SHP77 (cell line): ENCODE data around the gene TADA2A.

Experiments used
- DNase-seq, 2 experiments: peaks; one replicate each; lab custom pipeline; 2025; lab: John Stamatoyannopoulos, UW

Gene TADA2A

GRCh38 chr17:37461668-37462067, 55.0 kb downstream of the TADA2A start:
- DNase-seq = no peak

DNA sequence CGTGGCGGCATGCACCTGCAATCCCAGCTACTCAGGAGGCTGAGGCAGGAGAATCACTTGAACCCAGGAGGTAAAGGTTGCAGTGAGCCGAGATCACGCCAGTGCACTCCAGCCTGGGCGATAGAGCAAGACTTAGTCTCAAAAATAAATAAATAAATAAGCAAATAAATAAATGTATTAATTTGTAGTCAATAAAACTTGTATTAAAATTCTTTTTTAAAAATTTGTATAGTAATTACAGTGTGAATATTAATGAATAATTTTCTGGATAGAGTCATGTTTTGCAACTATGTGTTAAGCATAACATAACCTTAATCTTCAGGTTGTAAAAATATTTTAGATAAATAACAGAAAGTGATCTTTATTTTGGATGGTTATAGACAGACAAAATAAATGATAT, 55.8 kb downstream of the TADA2A start:
- DNase-seq = no peak

DNA sequence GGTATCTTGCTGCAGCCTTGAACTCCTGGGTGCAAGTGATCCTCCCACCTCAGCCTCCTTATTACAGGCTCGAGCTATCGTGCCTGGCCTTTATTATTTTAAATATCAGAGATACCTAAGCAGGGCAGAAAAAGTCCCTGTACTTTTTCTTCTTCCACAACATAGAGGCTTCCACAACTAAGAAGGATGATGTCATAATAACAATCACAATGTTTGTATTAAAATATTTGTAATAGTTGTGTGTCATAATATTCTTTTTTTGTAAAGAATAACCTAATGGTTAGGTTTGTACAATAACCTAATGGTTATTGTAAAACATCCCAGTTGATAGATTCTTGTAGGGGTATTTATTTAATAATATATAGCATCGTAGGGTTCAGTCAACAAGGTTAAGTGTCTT, 56.4 kb downstream of the TADA2A start:
- DNase-seq = no peak

DNA sequence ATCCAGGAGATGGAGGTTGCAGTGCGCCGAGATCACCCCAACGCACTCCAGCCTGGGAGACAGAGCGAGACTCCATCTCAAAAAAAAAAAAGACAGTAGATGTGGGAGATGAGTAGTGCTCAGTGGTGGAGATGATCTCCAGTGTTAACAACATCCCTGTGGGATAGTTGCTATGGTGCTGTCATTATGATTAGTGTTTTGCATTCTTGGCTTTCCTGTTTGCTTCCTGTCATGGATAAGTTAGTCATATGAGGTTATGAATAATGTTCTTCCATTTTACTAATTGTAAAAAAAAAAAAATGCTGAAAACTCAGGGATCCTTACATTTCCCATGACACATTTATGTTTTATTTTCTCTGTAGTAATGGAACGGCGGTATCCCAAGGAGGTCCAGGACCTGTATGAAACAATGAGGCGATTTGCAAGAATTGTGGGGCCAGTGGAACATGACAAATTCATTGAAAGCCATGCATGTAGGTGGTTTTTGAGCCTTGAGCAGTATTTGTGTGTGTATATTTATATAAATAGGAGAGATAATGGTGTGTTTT, 58.5 kb downstream of the TADA2A start:
- DNase-seq = no peak

- DNase-seq = no peak
Observed at GRCh38 chr17:37466471-37466870, 59.8 kb downstream of the TADA2A start.

DNA sequence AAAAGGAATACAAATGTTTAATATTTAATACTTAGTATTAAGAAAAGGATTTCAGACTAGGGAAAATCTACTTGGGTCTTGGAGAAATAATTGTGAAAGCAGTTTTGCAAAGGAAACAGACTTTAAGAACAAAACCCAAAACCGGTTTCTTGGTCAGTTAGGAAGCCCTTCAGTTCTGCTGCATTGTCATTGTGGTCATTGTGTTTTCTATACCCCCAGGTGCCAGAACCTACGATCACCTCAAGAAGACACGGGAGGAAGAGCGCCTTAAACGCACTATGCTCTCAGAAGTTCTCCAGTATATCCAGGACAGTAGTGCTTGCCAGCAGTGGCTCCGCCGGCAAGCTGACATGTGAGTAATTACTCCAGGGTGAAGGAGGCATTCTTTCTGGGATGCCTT, 63.5 kb downstream of the TADA2A start:
- DNase-seq = no peak

DNA sequence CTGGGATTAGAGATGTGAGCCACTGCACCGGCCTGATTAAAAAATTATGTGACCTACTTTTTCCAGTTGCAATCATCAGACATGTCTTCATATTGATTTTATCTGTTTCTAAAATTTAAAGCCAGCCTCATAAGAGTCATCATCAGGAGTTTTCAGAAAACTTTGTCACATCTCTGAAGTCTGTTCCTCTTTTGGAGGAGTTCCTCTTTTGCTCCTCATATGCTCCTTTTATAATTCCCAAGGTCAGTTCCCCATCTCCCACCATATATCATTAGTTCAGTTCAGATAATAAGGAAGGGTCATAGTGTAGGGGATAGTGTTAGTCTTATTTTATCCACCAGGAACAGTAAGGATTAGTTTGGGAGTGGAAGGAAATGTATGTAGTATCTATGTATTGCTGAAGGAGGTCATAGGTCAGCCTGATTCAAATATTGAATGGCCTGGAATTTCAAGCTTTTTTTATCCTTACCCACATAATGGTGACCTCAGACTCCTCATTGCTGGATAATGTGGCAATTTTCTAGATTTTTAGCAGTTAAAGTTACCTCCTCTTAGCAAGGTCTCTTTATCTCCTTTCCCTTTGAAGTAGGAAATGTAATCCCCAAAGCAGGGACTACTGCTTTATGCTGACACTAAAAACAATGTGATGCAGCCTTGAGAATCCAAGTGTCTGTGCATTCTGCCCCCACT, 69.2 kb downstream of the TADA2A start:
- no peak for DNase-seq

GRCh38 chr17:37476431-37477120, 69.9 kb downstream of the TADA2A start:
- DNase-seq = no peak

DNA sequence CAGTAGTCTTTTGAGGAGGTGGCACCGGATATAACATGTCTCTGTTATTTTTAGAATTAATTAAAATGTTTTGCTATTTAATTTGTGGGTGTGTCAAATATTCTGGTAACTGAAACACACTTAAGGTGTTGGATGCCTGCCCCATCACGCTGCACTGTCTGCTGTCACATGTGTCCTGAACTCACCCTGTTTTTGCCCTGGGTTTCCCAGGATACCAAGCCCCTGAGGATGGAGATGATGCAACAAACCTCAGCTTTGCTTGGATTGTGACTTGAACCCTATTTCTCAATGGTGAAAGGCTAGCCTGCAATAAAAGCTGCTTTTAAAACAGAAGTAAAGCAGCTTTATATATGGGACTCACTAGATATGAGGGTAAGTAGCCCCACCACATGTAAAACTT, 71.5 kb downstream of the TADA2A start:
- DNase-seq = no peak

DNA sequence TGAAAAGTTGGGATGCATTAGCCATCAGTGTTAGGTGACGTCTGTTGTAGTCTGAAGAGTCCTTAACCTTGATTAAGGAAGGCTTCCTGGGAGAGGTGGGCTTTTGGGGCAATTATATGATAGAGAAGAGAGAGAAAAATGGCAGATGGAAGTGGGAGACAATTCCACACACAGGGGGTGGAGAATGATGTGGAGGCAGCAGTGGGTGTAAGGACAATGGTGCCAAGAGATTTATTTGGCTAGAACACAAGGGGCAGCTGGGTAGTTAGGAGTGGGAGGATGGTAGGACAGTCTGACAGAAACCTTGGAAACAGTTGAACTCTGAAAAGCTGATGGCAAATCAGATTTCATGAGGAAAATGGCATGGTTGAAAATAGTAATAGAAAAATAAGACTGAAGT, 72.3 kb downstream of the TADA2A start:
- DNase-seq = no peak

DNA sequence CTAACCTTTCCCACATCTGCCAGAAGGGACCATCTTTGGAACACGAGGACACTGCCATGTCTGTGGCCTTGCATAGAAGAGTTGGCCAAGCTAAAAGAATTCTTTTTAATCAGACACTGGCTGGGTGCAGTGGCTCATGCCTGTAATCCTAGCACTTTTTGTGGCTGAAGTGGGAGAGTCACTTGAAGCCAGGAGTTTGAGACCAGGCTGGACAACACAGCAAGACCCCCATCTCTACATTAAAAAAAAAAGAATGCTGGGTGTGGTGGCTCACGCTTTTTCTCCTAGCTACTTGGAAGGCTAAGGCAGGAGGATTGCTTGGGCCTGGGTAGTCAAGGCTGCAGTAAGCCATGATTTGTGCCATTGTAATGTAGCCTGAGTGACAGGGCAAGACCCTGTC, 73.7 kb downstream of the TADA2A start:
- DNase-seq = no peak

GRCh38 chr17:37481001-37481665, 74.4 kb downstream of the TADA2A start:
- no peak for DNase-seq

DNA sequence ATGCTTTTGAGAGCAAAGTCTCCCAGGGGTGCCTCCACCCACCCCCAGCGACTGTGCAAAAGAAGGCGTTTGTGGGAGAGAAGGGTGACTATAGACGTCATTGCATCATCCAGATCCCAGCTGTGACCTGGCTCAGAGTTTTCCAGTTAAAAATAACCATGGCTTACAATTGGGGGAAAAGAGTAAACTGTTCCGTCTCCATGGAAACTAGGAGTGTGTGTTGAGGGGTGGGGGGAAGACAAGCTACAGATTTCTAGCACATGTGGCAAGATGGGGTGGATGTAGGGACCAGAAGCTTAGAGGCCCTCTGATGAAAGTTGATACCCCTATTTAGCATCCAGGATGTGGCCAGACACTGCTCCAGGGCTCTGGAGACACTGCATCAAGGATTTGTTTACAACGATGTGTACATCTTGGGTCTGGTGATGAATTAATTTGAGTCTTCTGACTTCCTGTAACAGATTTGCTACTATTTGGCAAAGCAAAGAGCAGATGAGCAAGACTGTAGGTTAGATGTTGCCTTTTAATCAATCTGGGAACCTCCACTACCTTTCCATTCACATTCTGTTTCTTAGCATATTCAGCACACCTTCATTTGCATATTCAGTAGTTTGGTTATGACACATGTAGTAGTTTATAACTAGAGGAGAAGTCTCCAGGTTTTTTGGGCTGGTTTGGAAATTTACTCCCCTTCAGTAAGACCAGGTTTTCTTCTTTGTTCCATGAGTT, 76.8 kb downstream of the TADA2A start:
- DNase-seq = peak in 1 of 2 experiments; percentile 21

- no peak for DNase-seq
Observed at GRCh38 chr17:37485938-37486570, 79.4 kb downstream of the TADA2A start.

DNA sequence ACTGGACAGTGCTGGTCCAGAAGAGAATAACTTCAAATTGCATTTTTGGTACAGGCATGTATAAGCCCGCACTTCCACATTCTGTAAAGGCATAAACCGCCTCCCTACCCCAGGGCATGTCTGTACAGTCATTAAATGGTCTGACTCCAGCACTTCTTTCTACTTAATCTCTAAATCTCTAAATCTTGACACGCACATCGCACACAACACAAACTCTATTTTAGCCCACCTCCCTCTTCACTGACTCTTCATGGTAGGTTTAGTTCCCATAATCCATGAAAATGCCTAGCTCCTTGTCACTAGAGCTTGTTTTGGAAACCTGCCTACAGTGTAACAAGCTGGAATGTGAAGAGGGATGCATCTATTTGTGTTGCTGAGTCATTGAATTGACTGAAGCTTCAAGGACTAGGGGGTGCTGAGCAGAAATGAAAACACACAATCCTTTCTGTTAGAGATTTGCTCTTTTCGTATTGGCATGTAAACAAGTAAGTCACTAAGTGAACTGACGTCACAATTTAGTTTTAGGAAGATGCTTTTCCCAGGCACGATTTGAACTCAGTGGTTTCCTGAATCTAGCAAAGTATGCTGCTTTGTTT, 81.4 kb downstream of the TADA2A start:
- peak; percentile 74 to 78 for DNase-seq

GRCh38 chr17:37488607-37489196, 82.0 kb downstream of the TADA2A start:
- peak; percentile 35 to 42 for DNase-seq

DNA sequence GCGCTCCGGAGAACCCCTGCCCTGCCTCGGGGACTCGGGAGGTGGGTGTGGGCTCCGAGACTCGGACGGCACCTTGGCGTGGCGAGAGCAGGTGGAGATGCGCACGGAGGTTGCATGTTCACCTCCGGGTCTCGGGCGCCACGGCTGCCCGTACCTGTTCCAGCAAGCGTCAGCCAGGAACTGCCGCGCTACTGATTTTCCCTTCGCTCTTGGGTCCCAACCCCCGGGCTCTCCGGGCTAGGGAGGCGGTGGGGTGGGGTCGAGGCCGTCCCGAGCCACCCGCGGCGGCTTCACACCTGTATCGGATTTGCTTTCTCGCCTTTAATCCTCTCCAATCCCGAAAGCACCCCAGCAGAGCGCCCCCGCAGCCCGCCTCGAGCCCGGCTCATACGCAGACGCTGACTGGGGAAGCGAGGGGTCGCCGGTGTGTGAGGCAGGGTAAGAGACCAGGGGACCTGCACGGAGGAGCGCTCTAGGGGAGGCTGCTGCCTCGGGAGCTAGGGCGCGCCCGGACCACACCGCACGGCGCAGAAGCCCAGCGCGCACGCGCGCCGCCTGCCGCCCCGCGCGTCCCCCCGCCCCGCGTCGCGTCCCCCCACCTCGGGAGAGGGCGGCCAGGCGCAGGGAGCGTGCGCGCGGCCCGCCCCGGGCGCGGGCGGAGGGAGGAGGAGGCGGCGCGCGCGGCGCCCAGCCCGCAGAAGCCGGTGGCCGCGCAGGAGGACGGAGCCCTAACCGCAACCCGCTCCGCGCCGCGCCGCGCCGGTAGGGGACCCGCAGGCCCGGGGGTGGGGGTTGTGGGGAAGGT, 82.7 kb downstream of the TADA2A start, which contains the start of gene DUSP14:
DUSP14 (plus strand) TSS at position 695 of the 805 bp plus-strand sequence. CDS start 22,382 bp downstream, outside the sequence.
- peak; percentile 57 to 77 for DNase-seq

GRCh38 chr17:37490022-37490587, 83.4 kb downstream of the TADA2A start:
- DNase-seq = peak; percentile 27 to 46
